Measurements from ENCODE around the gene TTC23.

DNA sequence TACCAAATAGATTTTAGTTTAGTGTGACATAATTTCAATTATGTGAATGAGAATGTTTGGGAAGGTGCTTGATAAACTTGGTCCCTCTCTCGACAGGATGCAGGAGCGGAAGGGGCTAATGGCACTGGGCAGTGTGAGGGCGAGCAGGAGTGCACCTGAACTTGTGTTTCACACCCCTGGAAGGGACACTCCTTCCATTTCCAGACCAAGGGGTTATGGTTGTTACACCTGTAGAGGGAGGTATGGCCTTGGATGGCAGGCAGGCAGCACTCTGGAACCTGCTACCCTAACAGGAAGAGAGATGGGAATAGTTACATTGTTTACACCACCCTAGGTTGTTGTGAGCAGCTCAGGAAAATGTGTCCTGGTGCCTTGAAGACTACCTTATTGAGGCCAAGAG, 122.5 kb downstream of the TTC23 start:
- TF ChIP-seq, protein P1, sequence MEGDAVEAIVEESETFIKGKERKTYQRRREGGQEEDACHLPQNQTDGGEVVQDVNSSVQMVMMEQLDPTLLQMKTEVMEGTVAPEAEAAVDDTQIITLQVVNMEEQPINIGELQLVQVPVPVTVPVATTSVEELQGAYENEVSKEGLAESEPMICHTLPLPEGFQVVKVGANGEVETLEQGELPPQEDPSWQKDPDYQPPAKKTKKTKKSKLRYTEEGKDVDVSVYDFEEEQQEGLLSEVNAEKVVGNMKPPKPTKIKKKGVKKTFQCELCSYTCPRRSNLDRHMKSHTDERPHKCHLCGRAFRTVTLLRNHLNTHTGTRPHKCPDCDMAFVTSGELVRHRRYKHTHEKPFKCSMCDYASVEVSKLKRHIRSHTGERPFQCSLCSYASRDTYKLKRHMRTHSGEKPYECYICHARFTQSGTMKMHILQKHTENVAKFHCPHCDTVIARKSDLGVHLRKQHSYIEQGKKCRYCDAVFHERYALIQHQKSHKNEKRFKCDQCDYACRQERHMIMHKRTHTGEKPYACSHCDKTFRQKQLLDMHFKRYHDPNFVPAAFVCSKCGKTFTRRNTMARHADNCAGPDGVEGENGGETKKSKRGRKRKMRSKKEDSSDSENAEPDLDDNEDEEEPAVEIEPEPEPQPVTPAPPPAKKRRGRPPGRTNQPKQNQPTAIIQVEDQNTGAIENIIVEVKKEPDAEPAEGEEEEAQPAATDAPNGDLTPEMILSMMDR (IDR thresholded peaks at IDR 0.05): no peak
- no peak for TF ChIP-seq POLR2A (IDR thresholded peaks at IDR 0.05)
